Measurements from ENCODE around the gene ARVCF.

GRCh38 chr22:20043057-20043996, 26.7 kb upstream of the ARVCF start:
- TF ChIP-seq, protein P1, sequence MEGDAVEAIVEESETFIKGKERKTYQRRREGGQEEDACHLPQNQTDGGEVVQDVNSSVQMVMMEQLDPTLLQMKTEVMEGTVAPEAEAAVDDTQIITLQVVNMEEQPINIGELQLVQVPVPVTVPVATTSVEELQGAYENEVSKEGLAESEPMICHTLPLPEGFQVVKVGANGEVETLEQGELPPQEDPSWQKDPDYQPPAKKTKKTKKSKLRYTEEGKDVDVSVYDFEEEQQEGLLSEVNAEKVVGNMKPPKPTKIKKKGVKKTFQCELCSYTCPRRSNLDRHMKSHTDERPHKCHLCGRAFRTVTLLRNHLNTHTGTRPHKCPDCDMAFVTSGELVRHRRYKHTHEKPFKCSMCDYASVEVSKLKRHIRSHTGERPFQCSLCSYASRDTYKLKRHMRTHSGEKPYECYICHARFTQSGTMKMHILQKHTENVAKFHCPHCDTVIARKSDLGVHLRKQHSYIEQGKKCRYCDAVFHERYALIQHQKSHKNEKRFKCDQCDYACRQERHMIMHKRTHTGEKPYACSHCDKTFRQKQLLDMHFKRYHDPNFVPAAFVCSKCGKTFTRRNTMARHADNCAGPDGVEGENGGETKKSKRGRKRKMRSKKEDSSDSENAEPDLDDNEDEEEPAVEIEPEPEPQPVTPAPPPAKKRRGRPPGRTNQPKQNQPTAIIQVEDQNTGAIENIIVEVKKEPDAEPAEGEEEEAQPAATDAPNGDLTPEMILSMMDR (IDR thresholded peaks at IDR 0.05; ENCODE audit: low read depth, low read length, poor library complexity, severe bottlenecking): no peak
- no peak for TF ChIP-seq EZH2phosphoT487 (IDR thresholded peaks at IDR 0.05; ENCODE audit: borderline replicate concordance, low read length)
